Transverse colon (tissue), 4 donors: ENCODE data around the gene PRKCH. TPM values are rescaled to one million over a fixed set of nuclear protein-coding genes. Genes with fewer than 3 reads are reported as not detected.
A peak's percentile ranks its signal among the peaks of the same experiment; 100 is the strongest.

Experiments
- DNase-seq: peaks from one replicate; pipeline ENCODE4 v3.0.0-alpha.2; 2019
- H3K27ac ChIP-seq, 4 donors: fragments of 200-600 bp; sonication (generic); 2 replicates each; pipeline ENCODE4 v1.5.1; 2016 to 2018; ENCODE audit warnings: inconsistent platforms in 4 of 4
- H3K27me3 ChIP-seq: fragments of 200-600 bp; sonication (generic); 2 replicates; pipeline ENCODE4 v1.5.1; 2017; ENCODE audit warnings: inconsistent platforms
- H3K36me3 ChIP-seq, 4 donors: fragments of 200-600 bp; sonication (generic); 2 replicates each; pipeline ENCODE4 v1.5.1; 2017 to 2019; ENCODE audit warnings: inconsistent platforms in 4 of 4
- H3K4me1 ChIP-seq, 4 donors: fragments of 200-600 bp; sonication (generic); 2 replicates each; pipeline ENCODE4 v1.5.1; 2017 to 2020; ENCODE audit warnings: inconsistent platforms in 4 of 4
- H3K4me3 ChIP-seq, 4 donors: fragments of 200-600 bp; sonication (generic); 1 replicate in 1 of 4; 2 replicates in 3 of 4; pipeline versions ENCODE4 v1.5.1 to v1.6.1; 2017 to 2019; ENCODE audit warnings: inconsistent platforms in 4 of 4
- H3K9me3 ChIP-seq, 2 donors: fragments of 200-600 bp; sonication (generic); 2 replicates each; pipeline ENCODE4 v1.5.1; 2017 to 2019; ENCODE audit warnings: inconsistent platforms in 2 of 2
- CTCF ChIP-seq, 5 experiments: fragments of 200-600 bp in 3 of 5; fragments of 450-650 bp in 2 of 5; sonication (generic) in 3 of 5; IDR thresholded peaks; 1 replicate in 2 of 5; 2 replicates in 3 of 5; pipeline ENCODE4 v1.5.1; 2016 to 2017; ENCODE audit warnings: antibody characterized with exemption in 5 of 5, inconsistent platforms in 3 of 5, mild to moderate bottlenecking in 2 of 5, moderate library complexity in 1 of 5
- EP300 ChIP-seq: sonication (generic); formaldehyde crosslinking; IDR thresholded peaks from one replicate; pipeline ENCODE4 v1.6.1; 2017; ENCODE audit warnings: antibody characterized with exemption, low read depth
- POLR2A ChIP-seq: fragments of 450-650 bp; IDR thresholded peaks from one replicate; pipeline ENCODE4 v1.6.1; 2016; ENCODE audit warnings: antibody characterized with exemption, mild to moderate bottlenecking, moderate library complexity
- POLR2AphosphoS5 ChIP-seq, 3 donors: sonication (generic); formaldehyde crosslinking; IDR thresholded peaks; one replicate each; pipeline ENCODE4 v1.6.1; 2016; ENCODE audit warnings: antibody characterized with exemption in 3 of 3
- WGBS, 2 donors: methylation state at CpG; one replicate each; pipeline ENCODE4 v1.1.5; 2018; ENCODE audit warnings: low coverage in 1 of 2; 5-methylcytosine and 5-hydroxymethylcytosine counted together
- in situ Hi-C, 4 donors: fragments of 200-750 bp; cut with MboI; loops; one replicate each; pipeline versions ENCODE4 v1.15.0 to v1.15.1; 2017; ENCODE audit warnings: low sequenced_read_pairs in 3 of 4, low pct_ligation_motif_present in 1 of 4, low pct_unique_long_range_greater_than_20kb in 1 of 4
- intact Hi-C: fragments of 100-400 bp; cut with DNase I; formaldehyde crosslinking; loops from one replicate; pipeline ENCODE4 v1.15.1; 2023; ENCODE audit warnings: low total_unique reads
- total RNA-seq, 4 donors: library from RNA; depleted of rRNA; stranded (reverse); fragments of >200 nt; gene quantifications; one replicate each; pipeline ENCODE4 v1.1.0, GENCODE V29; 2016

Gene PRKCH
- total RNA-seq, 4 donors from 2014 or later = 12.4 to 38.9 (median 27.0) TPM

- Histone ChIP-seq H3K4me3 (no peak overlapping the region), H3K9me3 (no peaks in the 10 kb centered on the region), H3K27me3 (no peaks in the 10 kb centered on the region), H3K27ac (peak overlapping the region in 1 of 4 donors; percentile 4), H3K4me1 (peaks cover 0 to 25% (median 14%) of the 10 kb centered on the region in 4 donors), H3K36me3 (no peaks in the 10 kb centered on the region)
- 81 to 84% methylated on average over 3 of the region's 3 CpGs for WGBS, 2 donors
- TF ChIP-seq POLR2AphosphoS5 (IDR thresholded peaks at IDR 0.05) (no peak), POLR2A (no peak), EP300 (no peak), CTCF (IDR thresholded peaks at IDR 0.05) (no peak)
- in situ Hi-C loops = no loop called here
- intact Hi-C loops = no loop called here
- no peak for DNase-seq
Observed at GRCh38 chr14:61573321-61573720, 251.9 kb downstream of the PRKCH start.

GRCh38 chr14:61573748-61574513, 252.6 kb downstream of the PRKCH start:
- Histone ChIP-seq H3K36me3 (no peaks in the 10 kb centered on the region), H3K4me1 (peaks cover 0 to 19% (median 8%) of the 10 kb centered on the region in 4 donors), H3K9me3 (no peaks in the 10 kb centered on the region), H3K27ac (peak overlapping the region in 1 of 4 donors; percentile 4), H3K4me3 (no peak overlapping the region), H3K27me3 (no peaks in the 10 kb centered on the region)
- no peak for TF ChIP-seq POLR2A
- no peak for TF ChIP-seq EP300
- no peak for TF ChIP-seq CTCF (IDR thresholded peaks at IDR 0.05)
- no peak for TF ChIP-seq POLR2AphosphoS5 (IDR thresholded peaks at IDR 0.05)
- no peak for DNase-seq
- in situ Hi-C loops (no loop called here), intact Hi-C loops (no loop called here)
- 62 to 65% methylated on average over 5 to 7 of the region's 7 CpGs for WGBS, 2 donors

- Histone ChIP-seq H3K27ac (no peak overlapping the region), H3K4me3 (no peak overlapping the region), H3K4me1 (peaks cover 0 to 15% (median 6%) of the 10 kb centered on the region in 4 donors), H3K9me3 (no peaks in the 10 kb centered on the region), H3K27me3 (no peaks in the 10 kb centered on the region), H3K36me3 (no peaks in the 10 kb centered on the region)
- DNase-seq = no peak
- intact Hi-C loops = no loop called here
- TF ChIP-seq POLR2A (no peak), CTCF (IDR thresholded peaks at IDR 0.05) (no peak), EP300 (no peak), POLR2AphosphoS5 (IDR thresholded peaks at IDR 0.05) (no peak)
- WGBS, 2 donors = 90 to 93% methylated on average over 5 to 7 of the region's 7 CpGs
- in situ Hi-C loops = no loop called here
Observed at GRCh38 chr14:61574514-61574807, 253.1 kb downstream of the PRKCH start.

- H3K27ac ChIP-seq = no peak overlapping the region
- TF ChIP-seq POLR2A (no peak), POLR2AphosphoS5 (IDR thresholded peaks at IDR 0.05) (no peak), EP300 (no peak), CTCF (IDR thresholded peaks at IDR 0.05) (no peak)
- intact Hi-C loops = no loop called here
- in situ Hi-C loops = no loop called here
- 83 to 90% methylated on average over 3 of the region's 3 CpGs for WGBS, 2 donors
- no peak for DNase-seq
- peaks cover 0 to 15% (median 5%) of the 10 kb centered on the region in 4 donors for H3K4me1 ChIP-seq
- H3K36me3 ChIP-seq = no peaks in the 10 kb centered on the region
- H3K9me3 ChIP-seq = no peaks in the 10 kb centered on the region
- no peak overlapping the region for H3K4me3 ChIP-seq
- no peaks in the 10 kb centered on the region for H3K27me3 ChIP-seq
Observed at GRCh38 chr14:61575126-61575525, 253.7 kb downstream of the PRKCH start.
